ENCODE data around the gene UBE2QL1.

Gene UBE2QL1

DNA sequence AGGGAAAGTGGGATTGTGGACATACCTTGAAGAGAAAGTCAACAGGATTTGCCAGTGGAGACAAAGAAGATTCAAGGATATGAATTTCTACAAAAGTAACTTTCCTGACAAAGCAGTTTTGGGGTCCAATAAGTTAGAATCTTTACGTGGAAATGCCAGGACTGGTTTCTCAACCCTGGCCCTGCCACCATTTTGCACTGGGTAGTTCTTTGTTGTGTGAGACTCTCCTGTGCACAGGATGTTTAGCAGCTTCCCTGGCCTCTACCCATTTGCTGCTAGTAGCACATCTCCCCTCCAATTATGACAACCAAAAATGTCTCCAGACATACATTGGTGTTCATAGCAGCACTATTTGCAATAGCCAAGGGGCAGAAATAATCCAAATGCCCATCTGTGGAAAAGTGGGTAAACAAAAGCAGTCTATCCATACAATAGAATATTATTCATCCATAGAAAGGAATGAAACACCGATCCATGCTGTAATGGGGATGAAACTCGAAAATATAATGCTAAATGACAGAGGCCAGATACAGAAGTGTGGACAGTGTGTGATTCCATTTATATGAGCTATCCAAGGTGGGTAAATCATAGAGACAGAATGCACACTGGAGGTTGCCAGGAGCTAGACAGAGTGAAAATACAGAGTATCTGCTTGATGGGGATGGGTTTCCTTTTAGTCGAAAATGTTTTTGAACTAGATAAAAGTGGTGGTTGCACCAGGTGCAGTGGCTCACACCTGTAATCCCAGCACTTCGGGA is 92.8 kb downstream of the UBE2QL1 start:
- DNase-seq = no peak

DNA sequence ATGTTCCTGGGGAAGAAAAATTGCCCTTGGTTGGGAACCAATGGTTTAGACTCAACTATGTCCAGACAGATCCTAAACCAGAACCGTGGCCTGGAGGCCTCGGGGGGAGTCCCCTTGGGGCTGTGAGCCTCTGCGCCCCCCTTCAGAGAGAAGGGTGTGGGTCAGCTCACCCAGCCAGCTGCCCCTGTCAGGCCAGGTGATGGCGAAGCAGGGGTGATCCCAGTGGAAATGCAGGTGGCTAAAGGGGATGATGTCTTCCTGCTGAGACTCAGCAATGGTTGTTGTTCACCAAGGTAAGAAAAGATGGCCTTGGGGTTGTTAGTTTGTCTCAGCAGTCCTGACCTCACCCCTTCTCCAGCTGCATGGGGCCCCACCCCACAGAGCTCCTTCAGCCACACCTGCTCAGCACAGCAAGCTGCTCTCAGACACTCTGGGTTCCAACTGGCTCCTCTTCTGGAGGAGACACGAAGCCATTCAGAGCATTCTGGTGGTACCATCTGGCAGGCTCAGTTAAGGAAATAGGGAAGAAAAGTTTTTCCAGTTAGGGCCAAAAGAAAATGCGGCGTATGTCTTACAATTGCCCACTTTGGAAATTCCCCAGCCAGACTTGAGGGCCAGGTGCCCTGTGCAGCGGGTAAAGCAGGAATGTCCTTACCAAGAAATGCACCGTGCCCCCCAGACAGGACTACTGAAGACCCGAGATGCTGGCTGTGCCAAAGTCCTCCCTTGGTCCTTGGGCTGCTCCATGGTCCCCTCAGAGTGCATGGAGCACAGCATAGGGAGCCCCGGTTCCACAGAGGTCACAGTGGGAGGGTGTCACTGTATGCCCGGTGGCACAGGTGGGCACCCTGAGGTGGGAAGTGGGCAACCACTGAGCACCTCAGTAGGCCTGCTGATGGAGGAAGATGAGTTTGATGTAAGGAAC is 94.0 kb downstream of the UBE2QL1 start:
- DNase-seq = no peak

DNA sequence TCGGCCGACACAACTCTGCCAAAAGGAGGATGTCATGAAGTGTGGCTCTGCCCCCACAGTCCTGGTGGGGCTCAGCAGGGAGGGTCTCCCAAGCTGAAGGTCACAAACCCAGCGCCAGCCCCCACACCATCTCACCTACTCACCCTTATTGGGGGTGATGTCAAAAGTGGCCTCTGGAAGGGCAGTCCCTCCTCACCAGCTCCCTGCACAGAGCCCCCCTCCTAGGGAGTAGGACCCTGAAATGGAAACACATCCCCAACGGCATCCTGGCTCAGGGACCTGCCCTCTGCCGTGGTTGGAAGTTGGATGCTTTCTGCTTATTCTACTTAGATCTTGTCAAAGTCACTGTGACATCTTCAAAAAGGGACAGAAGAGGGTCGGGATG is 94.7 kb downstream of the UBE2QL1 start:
- no peak for DNase-seq

DNA sequence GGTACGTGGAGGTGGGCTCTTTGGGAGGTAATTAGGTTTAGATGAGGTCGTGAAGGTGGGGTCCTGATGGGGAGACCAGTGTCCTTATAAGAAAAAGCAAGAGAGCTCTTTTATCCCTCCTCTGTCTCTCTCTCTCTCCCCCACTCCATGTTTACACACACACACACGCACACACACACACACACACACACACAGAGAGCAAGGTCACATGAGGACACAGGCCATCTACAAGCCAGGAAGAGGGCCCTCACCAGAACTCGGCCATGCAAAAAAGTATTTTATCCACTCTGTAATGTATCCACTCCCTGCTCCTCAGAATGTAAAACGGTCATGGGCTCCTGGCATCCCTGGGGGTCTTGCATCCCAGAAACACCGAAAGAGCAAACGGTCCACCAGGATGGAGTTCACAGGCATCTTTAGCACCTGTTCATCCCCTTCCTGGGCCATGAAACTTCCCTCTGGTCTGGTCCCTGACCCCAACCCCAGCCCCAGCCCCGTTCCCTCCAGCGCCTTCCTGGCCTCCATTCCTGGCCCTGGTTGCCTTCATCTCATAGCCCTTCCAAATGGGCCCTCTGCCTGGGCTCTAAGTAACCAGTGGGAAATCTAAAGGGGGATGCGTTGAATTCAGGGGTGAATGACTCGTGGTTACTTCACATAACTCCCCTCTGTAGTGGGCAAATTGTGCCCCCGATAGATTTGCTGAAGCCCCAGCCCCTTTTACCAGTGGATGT is 95.3 kb downstream of the UBE2QL1 start:
- no peak for DNase-seq

Measured in activated CD8-positive, alpha-beta memory T cell treated with anti-CD3 and anti-CD28 coated beads for 24 hours (primary cell).